Testis (tissue), 3 donors: ENCODE data around the gene ZNF775. TPM values are rescaled to one million over a fixed set of nuclear protein-coding genes. Genes with fewer than 3 reads are reported as not detected.

Experiments
- DNase-seq: peaks from one replicate; pipeline ENCODE4 v3.0.0-alpha.2; 2019
- H3K27ac ChIP-seq, 2 donors: fragments of 200-600 bp; sonication (generic); one replicate each; pipeline ENCODE4 v1.5.1; 2019
- H3K27me3 ChIP-seq: fragments of 200-600 bp; sonication (generic); one replicate; pipeline ENCODE4 v1.5.1; 2019
- H3K36me3 ChIP-seq: fragments of 200-600 bp; sonication (generic); one replicate; pipeline ENCODE4 v1.5.1; 2017; ENCODE audit warnings: low read depth; ENCODE audit errors: missing control alignments
- H3K4me1 ChIP-seq: fragments of 200-600 bp; sonication (generic); one replicate; pipeline ENCODE4 v1.5.1; 2019
- H3K4me3 ChIP-seq, 2 donors: fragments of 200-600 bp; sonication (generic); one replicate each; pipeline ENCODE4 v1.5.1; 2017 to 2019
- H3K9me3 ChIP-seq: fragments of 200-600 bp; sonication (generic); one replicate; pipeline ENCODE4 v1.5.1; 2017
- CTCF ChIP-seq, 3 experiments: fragments of 450-650 bp in 2 of 3; fragments of 200-600 bp in 1 of 3; sonication (generic) in 1 of 3; IDR thresholded peaks; one replicate each; pipeline ENCODE4 v1.5.1; 2016 to 2019; ENCODE audit warnings: antibody characterized with exemption in 3 of 3, mild to moderate bottlenecking in 2 of 3, moderate library complexity in 1 of 3
- POLR2A ChIP-seq: fragments of 450-650 bp; IDR thresholded peaks from one replicate; pipeline ENCODE4 v1.6.1; 2017; ENCODE audit warnings: antibody characterized with exemption, mild to moderate bottlenecking, moderate library complexity
- WGBS, 2 donors: methylation state at CpG; one replicate each; pipeline ENCODE4 v1.1.5; 2018; 5-methylcytosine and 5-hydroxymethylcytosine counted together
- intact Hi-C: fragments of 100-400 bp; cut with DNase I; formaldehyde crosslinking; loops from one replicate; pipeline ENCODE4 v1.15.1; 2023; ENCODE audit warnings: low total_unique reads
- polyA plus RNA-seq: library from polyadenylated mRNA; stranded (reverse); fragments of 350-450 nt; fragmentation: Illumina TruSeq; extraction: RNeasy Lipid Tissue Mini Kit (QIAGEN cat#74804); gene quantifications from one replicate; pipeline ENCODE4 v1.2.3, GENCODE V29; 2014; ENCODE audit warnings: low read depth, low replicate concordance; ENCODE audit not compliant: insufficient read depth
- total RNA-seq, 2 donors: library from RNA; depleted of rRNA; stranded (reverse); fragments of >200 nt; gene quantifications; one replicate each; pipeline ENCODE4 v1.2.3, GENCODE V29; 2016

ZNF775 gene
- total and polyA plus RNA-seq, 3 donors from 2014 or later, result 5.2 to 14.1 (median 11.0) TPM

DNA sequence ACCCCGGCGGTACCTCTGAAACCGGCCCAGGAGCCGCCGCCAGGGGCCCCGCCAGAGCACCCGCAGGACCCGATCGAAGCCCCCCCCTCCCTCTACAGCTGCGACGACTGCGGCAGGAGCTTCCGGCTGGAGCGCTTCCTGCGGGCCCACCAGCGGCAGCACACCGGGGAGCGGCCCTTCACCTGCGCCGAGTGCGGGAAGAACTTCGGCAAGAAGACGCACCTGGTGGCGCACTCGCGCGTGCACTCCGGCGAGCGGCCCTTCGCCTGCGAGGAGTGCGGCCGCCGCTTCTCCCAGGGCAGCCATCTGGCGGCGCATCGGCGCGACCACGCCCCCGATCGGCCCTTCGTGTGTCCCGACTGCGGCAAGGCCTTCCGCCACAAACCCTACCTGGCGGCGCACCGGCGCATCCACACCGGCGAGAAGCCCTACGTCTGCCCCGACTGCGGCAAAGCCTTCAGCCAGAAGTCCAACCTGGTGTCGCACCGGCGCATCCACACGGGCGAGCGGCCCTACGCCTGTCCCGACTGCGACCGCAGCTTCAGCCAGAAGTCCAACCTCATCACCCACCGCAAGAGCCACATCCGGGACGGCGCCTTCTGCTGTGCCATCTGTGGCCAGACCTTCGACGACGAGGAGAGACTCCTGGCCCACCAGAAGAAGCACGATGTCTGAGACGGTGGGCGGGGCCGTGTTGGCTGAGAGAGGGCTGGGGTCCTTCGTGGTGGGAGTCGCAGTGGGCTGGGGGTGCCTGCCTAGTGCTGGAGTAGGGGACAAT lies 6.7 kb upstream of the ZNF775 start:
- Histone ChIP-seq H3K9me3 (no peaks in the 10 kb centered on the region), H3K4me1 (peaks cover 19% of the 10 kb centered on the region), H3K27me3 (no peaks in the 10 kb centered on the region), H3K27ac (no peak overlapping the region), H3K4me3 (peak overlapping the region; percentile 29 to 39), H3K36me3 (no peaks in the 10 kb centered on the region)
- 58 to 78% methylated on average over 36 to 69 of the region's 79 CpGs for WGBS, 2 donors
- no peak for DNase-seq
- intact Hi-C loops, result loop anchor here (5.0 kb wide), 1 partner anchor 35 kb away; a partner anchor contains a TSS
- no peak for TF ChIP-seq CTCF (IDR thresholded peaks at IDR 0.05)

DNA sequence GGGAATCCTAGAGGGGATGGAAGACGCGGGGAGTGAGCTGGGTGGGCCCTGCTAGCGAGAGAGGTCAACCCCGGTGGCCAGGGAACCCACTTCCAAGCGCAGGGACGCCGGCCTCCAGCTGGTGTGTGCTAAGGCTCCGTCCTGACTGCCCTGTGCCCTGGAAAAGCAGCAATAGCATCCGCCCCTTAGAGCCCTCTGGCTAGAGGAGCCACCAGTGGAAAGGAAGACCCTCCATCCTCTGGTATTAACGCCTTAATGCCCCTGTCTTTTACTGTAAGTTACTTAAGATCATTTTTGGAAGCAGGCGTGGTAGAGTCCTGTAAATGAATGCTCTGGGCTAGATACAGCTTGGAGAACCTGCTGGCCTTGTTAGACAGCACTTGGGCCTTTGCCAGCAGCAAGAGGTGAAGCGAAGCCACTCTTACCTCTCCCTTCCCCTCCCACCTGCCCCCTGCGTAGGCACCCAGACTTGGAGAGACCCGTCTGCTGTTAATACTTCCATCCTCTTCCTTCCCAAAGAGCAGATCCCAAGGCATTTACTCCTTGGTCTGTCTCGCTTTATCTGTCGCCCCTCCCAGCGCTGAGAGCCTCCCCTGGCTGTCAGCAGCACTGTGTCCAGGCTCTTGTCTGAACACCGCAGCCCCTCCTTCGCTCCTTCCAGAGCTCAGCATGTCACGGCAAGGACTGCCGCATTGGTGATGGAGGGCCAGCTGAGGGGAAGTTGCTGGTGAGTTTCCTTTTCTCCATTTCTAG lies 5.9 kb upstream of the ZNF775 start:
- Histone ChIP-seq H3K4me1 (peaks cover 23% of the 10 kb centered on the region), H3K27ac (no peak overlapping the region), H3K27me3 (no peaks in the 10 kb centered on the region), H3K9me3 (no peaks in the 10 kb centered on the region), H3K36me3 (no peaks in the 10 kb centered on the region), H3K4me3 (peak overlapping the region in 1 of 2 donors; percentile 39)
- intact Hi-C loops, result loop anchor here (5.0 kb wide), 1 partner anchor 34 kb away; a partner anchor contains a TSS
- WGBS, 2 donors, result 55 to 63% methylated on average over 21 of the region's 21 CpGs
- DNase-seq, result no peak
- TF ChIP-seq CTCF (IDR thresholded peaks at IDR 0.05), result no peak
- no peak for TF ChIP-seq POLR2A

GRCh38 chr7:150374026-150374425 lies 5.1 kb upstream of the ZNF775 start:
- Histone ChIP-seq H3K27me3 (no peaks in the 10 kb centered on the region), H3K4me3 (no peak overlapping the region), H3K27ac (no peak overlapping the region), H3K36me3 (no peaks in the 10 kb centered on the region), H3K4me1 (peaks cover 28% of the 10 kb centered on the region), H3K9me3 (no peaks in the 10 kb centered on the region)
- intact Hi-C loops, result loop anchor here (5.0 kb wide), 1 partner anchor 33 kb away; a partner anchor contains a TSS
- no peak for DNase-seq
- 67 to 74% methylated on average over 2 to 4 of the region's 4 CpGs for WGBS, 2 donors
- TF ChIP-seq CTCF (IDR thresholded peaks at IDR 0.05) (no peak), POLR2A (no peak)

- DNase-seq, result no peak
- TF ChIP-seq POLR2A (no peak), CTCF (IDR thresholded peaks at IDR 0.05) (no peak)
- Histone ChIP-seq H3K27ac (no peak overlapping the region), H3K4me1 (peaks cover 26% of the 10 kb centered on the region), H3K9me3 (no peaks in the 10 kb centered on the region), H3K4me3 (no peak overlapping the region), H3K36me3 (no peaks in the 10 kb centered on the region), H3K27me3 (no peaks in the 10 kb centered on the region)
- 89 to 91% methylated on average over 5 of the region's 5 CpGs for WGBS, 2 donors
- intact Hi-C loops, result loop anchor here (5.0 kb wide), 1 partner anchor 33 kb away; a partner anchor contains a TSS
Observed at GRCh38 chr7:150374472-150374871, 4.7 kb upstream of the ZNF775 start.
